Loucy (cell line): ENCODE data around the gene PTRHD1.

Source experiments
- EZH2phosphoT487 ChIP-seq: fragments of 200-600 bp; IDR thresholded peaks from 2 replicates; pipeline ENCODE4 v1.6.1; 2018; ENCODE audit warnings: antibody characterized with exemption, mild to moderate bottlenecking, moderate library complexity, borderline replicate concordance
- TF ChIP-seq, protein P1 (sequence below): fragments of 200-600 bp; sonication (generic); conservative IDR thresholded peaks from 2 replicates; pipeline ENCODE4 v1.5.1; 2014; ENCODE audit warnings: mild to moderate bottlenecking, antibody characterized with exemption, low read length

GRCh38 chr2:24813691-24814137, 20.5 kb upstream of the PTRHD1 start:
- TF ChIP-seq, protein P1, sequence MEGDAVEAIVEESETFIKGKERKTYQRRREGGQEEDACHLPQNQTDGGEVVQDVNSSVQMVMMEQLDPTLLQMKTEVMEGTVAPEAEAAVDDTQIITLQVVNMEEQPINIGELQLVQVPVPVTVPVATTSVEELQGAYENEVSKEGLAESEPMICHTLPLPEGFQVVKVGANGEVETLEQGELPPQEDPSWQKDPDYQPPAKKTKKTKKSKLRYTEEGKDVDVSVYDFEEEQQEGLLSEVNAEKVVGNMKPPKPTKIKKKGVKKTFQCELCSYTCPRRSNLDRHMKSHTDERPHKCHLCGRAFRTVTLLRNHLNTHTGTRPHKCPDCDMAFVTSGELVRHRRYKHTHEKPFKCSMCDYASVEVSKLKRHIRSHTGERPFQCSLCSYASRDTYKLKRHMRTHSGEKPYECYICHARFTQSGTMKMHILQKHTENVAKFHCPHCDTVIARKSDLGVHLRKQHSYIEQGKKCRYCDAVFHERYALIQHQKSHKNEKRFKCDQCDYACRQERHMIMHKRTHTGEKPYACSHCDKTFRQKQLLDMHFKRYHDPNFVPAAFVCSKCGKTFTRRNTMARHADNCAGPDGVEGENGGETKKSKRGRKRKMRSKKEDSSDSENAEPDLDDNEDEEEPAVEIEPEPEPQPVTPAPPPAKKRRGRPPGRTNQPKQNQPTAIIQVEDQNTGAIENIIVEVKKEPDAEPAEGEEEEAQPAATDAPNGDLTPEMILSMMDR: no peak
- TF ChIP-seq EZH2phosphoT487: no peak
